CD4-positive, alpha-beta T cell treated with Interleukin-17A for 1 hour (primary cell): ENCODE measurements around the gene MXD4.
A peak's percentile ranks its signal among the peaks of the same experiment; 100 is the strongest.

Experiments
- DNase-seq: peaks from one replicate; pipeline ENCODE4 v3.0.0-alpha.2; 2020

The MXD4 gene

GRCh38 chr4:2261110-2261852 lies 628 bp downstream of the MXD4 start:
- DNase-seq, result peak; percentile 47

- no peak for DNase-seq
Measured at GRCh38 chr4:2260344-2261109, 1.4 kb downstream of the MXD4 start.

- DNase-seq, result no peak
Measured at GRCh38 chr4:2259541-2260343, 2.2 kb downstream of the MXD4 start.

- DNase-seq, result no peak
Measured at GRCh38 chr4:2259036-2259540, 2.8 kb downstream of the MXD4 start.

GRCh38 chr4:2258091-2259035 lies 3.5 kb downstream of the MXD4 start:
- DNase-seq, result no peak

GRCh38 chr4:2257361-2258081 lies 4.4 kb downstream of the MXD4 start:
- DNase-seq, result no peak

GRCh38 chr4:2256781-2257191 lies 5.1 kb downstream of the MXD4 start:
- no peak for DNase-seq

- DNase-seq, result no peak
Measured at GRCh38 chr4:2256156-2256731, 5.7 kb downstream of the MXD4 start.

GRCh38 chr4:2255501-2256155 lies 6.3 kb downstream of the MXD4 start:
- DNase-seq, result no peak

GRCh38 chr4:2254665-2255500 lies 7.0 kb downstream of the MXD4 start:
- DNase-seq, result no peak

- no peak for DNase-seq
Measured at GRCh38 chr4:2253160-2254084, 8.5 kb downstream of the MXD4 start.

- no peak for DNase-seq
Measured at GRCh38 chr4:2252530-2253091, 9.3 kb downstream of the MXD4 start.

GRCh38 chr4:2251795-2252529 lies 9.9 kb downstream of the MXD4 start:
- DNase-seq, result no peak

- no peak for DNase-seq
Measured at GRCh38 chr4:2251073-2251794, 10.7 kb downstream of the MXD4 start.

- DNase-seq, result no peak
Measured at GRCh38 chr4:2250357-2251072, 11.4 kb downstream of the MXD4 start.
